GM04503 (cell line): ENCODE data around the gene FAM219A.
"Not testable (repeated sequence)": the region's sequence is repeated elsewhere in the genome, so short reads cannot be mapped to it uniquely, and the experiment has no call there.

Experiments
- DNase-seq: peaks from one replicate; pipeline ENCODE4 v3.0.0-alpha.2; 2012; ENCODE audit warnings: low read depth

Gene FAM219A

GRCh38 chr9:34482746-34483145 lies 24.4 kb upstream of the FAM219A start:
- DNase-seq: not testable (repeated sequence)

- not testable (repeated sequence) for DNase-seq
These were observed 23.2 kb upstream of the FAM219A start for GRCh38 chr9:34481620-34482019.

- no peak for DNase-seq
These were observed 21.1 kb upstream of the FAM219A start for GRCh38 chr9:34479431-34479866.

- DNase-seq: no peak
These were observed 19.2 kb upstream of the FAM219A start for GRCh38 chr9:34477541-34477940.

GRCh38 chr9:34475097-34475496 lies 16.7 kb upstream of the FAM219A start:
- DNase-seq: no peak

GRCh38 chr9:34465468-34465867 lies 7.1 kb upstream of the FAM219A start:
- DNase-seq: no peak

- DNase-seq: no peak
These were observed 6.2 kb upstream of the FAM219A start for GRCh38 chr9:34464571-34464970.

- DNase-seq: no peak
These were observed 5.5 kb upstream of the FAM219A start for GRCh38 chr9:34463901-34464232.

- DNase-seq: peak; percentile 69
These were observed 4.9 kb upstream of the FAM219A start for GRCh38 chr9:34463098-34463900.

GRCh38 chr9:34459941-34460340 lies 1.6 kb upstream of the FAM219A start:
- no peak for DNase-seq

- no peak for DNase-seq
These were observed 986 bp upstream of the FAM219A start for GRCh38 chr9:34459356-34459755.

- DNase-seq: no peak
These were observed 580 bp upstream of the FAM219A start for GRCh38 chr9:34458959-34459340.

GRCh38 chr9:34457266-34458012 lies 931 bp downstream of the FAM219A start:
- no peak for DNase-seq

GRCh38 chr9:34456746-34457145 lies 1.6 kb downstream of the FAM219A start:
- DNase-seq: no peak

GRCh38 chr9:34456151-34456550 lies 2.2 kb downstream of the FAM219A start:
- no peak for DNase-seq

- peak; percentile 51 for DNase-seq
These were observed 3.8 kb downstream of the FAM219A start for GRCh38 chr9:34454571-34455065.

- no peak for DNase-seq
These were observed 5.8 kb downstream of the FAM219A start for GRCh38 chr9:34452568-34452967.

- no peak for DNase-seq
These were observed 6.8 kb downstream of the FAM219A start for GRCh38 chr9:34451545-34451944.

- no peak for DNase-seq
These were observed 7.2 kb downstream of the FAM219A start for GRCh38 chr9:34451135-34451534.

GRCh38 chr9:34450644-34451043 lies 7.7 kb downstream of the FAM219A start:
- DNase-seq: no peak

- DNase-seq: no peak
These were observed 11.4 kb downstream of the FAM219A start for GRCh38 chr9:34446951-34447350.

GRCh38 chr9:34446468-34446891 lies 11.9 kb downstream of the FAM219A start:
- no peak for DNase-seq

GRCh38 chr9:34443976-34444375 lies 14.4 kb downstream of the FAM219A start:
- no peak for DNase-seq
